UCSD-AML1 (cell line): Measurements from ENCODE around the gene NCOA3.
"Not testable (repeated sequence)": the region's sequence is repeated elsewhere in the genome, so short reads cannot be mapped to it uniquely, and the experiment has no call there.

Source experiments
- DNase-seq: peaks from one replicate; lab custom pipeline; 2025; ENCODE audit not compliant: unreplicated experiment; lab: John Stamatoyannopoulos, UW

NCOA3 gene

DNA sequence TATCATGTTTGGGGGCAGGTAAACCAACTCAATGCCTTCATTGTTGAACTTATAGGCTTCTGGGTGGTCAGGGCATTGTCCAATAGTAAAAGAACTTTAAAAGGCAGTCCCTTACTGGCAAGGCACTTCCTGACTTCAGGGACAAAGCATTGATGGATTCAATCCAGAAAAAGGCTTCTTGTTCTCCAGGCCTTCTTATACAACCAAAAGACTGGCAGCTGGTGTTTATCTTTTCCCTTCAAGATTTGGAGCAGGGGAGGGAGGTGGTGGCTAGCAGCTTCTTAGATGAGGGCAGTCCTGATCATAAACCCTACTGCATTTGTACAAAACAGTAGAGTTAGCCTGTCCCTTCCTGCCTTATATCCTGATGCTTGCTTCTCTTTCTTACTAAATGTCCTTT is 57.5 kb downstream of the NCOA3 start:
- no peak for DNase-seq

DNA sequence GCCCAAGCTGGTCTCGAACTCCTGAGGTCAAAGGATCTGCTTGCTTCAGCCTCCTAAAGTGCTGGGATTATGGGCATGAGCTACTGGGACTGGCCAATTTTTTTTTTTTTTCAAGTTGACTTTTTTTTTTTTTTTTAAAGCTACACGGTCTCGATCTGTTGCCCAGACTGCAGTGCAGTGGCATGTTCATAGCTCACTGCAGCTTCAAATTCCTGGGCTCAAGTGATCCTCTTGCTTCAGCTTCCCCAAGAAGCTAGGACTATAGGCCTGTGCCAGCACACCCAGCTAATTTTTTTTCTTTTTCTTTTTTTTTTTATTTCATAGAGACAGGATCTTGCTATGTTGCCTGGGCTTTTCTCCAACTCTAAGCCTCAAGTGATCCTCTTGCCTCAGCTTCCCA is 59.5 kb downstream of the NCOA3 start:
- DNase-seq = no peak

DNA sequence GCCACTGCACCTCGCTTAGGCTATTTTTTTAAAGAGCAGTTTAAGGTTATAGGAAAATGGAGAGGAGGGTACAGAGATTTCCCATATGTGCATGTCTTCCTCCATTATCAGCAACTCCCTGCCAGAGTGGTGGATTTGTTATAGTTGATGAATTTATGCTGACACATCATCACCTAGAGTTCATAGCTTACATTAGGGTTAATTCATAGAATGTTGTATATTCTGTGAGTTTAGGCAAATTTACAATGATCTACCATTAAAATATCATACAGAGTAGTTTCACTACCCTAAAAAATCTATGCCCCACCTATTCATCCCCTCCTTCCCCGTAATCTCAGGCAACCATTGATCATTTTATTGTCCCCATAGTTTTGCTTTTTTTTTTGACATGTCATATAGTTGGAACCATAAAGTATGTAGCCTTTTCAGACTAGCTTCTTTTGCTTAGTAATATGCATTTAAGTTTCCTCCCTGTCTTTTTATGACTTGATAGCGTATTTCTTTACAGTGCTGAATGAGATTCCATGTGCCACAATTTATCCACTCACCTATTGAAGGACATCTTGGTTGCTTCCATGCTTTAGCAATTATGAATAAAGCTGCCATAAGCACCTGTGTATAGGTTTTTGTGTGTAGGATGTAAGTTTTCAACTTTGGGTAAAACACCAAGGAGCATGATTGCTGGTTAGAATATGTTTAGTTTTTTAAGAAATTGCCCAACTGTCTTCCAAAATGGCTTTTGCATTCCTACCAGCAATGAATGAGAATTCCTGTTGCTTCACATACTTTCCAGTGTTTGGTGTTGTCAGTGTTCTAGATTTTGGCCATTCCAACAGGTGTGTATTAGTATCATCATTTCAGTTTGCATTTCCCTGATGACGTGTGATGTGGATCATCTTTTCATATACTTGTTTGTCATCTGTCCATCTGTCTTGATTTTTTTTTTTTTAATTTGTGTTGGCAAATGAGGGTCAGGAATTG is 60.2 kb downstream of the NCOA3 start:
- no peak for DNase-seq

DNA sequence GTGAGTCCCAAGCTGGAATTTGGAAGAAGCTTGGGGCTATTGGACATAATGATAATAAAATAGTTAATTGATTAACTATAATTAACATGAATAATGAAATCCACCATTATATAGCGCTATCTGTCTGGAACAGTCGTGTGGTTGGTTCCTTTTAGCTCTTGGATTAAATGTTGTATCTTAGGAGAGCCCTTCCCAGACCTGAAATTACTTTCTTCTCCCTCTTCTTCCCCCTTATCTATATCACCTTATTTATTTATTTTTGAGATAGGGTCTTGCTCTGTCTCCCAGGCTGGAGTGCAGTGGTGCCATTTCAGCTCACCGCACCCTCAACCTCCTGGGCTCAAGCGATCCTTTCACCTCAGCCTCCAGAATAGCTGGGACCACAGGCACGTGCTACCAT is 64.6 kb downstream of the NCOA3 start:
- DNase-seq = no peak

DNA sequence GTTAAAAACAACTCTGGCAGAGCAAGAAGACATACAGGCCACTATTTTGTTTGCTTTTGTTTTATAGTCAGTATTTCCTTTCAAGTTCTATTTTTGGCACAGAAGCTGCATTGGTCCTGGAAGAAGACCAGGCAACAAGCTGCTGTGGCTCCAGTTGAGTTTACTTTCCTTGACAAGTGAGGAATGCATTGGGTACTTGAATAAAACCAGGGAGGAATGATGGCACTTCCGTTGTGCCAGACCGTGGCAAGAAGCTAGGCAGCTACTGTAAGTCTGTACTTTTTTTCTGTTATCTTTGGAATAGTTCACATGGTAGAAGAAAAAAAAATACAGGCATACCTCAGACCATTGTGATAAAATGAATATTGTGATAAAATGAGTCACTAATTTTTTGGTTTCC is 66.3 kb downstream of the NCOA3 start:
- no peak for DNase-seq

DNA sequence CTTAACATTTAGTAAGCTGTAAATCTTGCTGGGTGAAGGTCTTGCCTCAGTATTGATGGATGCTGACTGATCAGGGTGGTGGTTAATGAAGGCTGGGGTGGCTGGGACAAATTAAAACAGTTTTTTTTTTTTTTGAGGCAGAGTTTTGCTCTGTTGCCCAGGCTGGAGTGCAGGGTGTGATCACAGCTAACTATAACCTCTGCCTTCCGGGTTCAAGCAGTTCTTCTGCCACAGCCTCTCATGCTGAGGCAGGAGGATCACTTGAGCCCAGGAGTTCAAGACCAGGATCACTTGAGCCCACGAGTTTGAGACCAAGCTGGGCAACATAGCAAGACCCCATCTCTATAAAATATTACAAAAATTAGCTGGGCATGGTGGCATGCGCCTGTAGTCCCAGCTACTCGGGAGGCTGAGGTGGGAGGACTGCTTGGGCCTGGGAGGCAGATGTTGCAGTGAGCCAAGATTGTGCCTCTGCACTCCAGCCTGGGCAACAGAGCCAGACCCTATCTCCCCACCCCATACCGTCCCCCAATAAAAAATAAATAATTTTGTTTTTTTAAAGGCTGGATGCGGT is 67.2 kb downstream of the NCOA3 start:
- DNase-seq = no peak

DNA sequence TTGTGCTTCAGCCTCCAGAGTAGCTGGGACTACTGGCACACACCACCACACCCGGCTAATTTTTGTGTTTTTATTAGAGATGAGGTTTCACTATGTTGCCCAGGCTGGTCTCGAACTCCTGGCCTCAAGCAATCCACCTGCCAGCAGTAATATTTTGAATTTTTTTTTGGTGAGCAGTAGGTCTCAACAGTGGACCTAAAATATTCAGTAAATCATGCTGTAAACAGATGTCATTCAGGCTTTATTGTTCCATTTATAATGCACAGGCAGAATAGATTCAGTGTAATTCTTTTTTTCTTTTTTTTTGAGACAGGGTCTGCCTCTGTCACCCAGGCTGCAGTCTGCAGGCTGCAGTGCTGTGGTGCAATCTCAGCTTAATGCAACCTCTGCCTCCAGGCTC is 69.7 kb downstream of the NCOA3 start:
- DNase-seq = no peak

DNA sequence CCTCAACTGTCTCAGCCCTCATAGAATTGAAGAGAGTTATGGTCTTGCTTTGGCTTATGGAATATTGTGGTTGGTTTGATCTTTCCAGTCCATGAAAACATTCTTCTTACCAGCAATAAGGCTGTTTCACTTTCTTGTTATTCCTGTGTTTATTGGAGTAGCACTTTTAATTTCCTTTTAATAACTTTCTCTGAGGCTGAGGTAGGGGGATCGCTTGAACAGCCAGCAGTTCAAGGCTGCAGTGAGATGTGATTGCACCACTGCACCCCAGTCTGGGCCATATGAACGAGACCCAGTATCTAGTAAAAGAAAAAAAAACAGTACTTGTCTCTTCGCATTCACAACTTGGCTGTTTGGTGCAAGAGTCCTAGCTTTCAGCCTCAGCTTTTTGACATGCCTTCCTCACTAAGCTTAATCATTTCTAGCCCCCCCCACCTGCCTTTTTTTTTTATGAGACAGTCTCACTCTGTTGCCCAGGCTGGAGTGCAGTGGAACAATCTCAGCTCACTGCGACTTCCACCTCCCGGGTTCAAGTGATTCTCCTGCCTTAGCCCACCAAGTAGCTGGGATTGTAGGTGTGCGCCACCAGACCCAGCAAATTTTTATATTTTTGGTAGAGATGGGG is 70.5 kb downstream of the NCOA3 start:
- no peak for DNase-seq

DNA sequence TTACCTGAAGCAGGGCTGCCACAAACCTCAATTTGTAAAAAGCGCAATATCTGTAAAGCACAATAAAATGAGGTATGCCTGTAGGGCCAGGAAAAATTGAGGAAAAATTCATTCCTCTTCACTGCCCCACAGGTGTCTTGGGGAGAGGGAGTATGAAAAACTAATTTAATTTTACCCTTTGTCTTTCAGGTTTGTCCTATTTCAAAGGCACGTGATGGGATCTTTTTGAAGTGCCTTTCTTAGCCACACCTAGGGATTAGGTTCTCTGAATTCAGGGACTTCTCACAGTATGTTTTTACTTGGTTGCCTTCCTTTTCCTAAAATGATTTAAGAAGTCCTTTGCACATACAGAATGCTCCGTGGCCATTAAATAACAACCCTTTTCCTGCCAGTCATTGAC is 71.9 kb downstream of the NCOA3 start:
- DNase-seq = no peak

DNA sequence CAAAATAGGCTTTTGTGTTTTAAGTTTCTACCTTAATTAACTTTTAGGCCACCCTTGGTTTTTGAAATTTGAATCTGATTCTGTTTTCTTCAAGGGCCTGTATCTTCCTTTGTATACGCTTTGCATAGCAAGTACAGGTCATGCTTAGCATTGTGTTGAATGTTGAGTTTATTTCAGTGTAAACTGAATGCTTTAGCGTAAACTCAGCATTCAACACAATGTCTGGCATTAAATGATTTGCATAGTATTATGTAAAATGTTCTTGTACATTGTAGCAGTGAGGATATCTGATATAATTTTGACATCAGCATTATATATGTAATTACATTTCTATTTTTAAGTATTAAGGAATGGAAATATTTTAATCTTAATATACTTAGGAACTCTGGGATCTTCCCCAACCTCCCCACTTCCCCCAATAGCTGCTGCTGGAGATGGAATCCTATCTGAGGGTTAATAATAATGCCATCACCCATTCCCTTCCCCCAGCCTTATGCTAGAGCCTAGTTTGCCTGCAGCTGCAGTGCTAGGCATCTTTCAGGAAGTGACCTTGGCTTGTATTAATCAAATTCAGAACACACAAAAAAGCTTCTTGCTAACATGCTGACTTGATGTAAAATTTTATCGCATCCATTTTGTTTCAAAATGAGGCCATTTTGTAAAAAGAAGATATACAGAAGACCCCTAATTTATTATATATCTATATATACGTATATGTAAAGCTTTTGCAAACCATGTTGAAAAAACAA is 73.1 kb downstream of the NCOA3 start:
- DNase-seq = no peak

DNA sequence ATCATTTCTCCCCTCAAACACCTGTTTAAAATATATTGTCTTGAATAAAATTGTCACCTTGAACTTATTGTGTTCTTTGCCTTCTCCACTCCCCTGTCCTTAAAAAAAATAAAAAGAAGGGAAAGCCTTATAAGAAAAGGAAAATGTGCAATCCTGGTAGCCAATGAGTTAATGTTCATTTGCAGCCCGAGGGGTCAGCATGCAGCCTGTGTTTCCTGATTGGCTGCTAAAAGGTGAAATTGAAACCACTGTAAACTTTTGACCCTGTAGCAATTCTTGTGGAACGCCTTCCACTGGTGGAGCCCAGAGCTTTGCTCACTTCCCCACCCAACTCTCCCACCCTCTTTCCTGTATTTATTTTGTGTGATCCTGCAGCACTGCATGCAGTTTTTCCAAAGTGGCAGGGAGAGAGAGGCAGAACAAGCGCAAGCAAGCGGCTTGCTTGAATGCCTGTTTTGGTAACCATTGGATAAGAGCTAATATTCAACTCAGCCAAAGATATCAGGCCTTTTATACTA is 74.9 kb downstream of the NCOA3 start:
- peak; percentile 50 for DNase-seq

DNA sequence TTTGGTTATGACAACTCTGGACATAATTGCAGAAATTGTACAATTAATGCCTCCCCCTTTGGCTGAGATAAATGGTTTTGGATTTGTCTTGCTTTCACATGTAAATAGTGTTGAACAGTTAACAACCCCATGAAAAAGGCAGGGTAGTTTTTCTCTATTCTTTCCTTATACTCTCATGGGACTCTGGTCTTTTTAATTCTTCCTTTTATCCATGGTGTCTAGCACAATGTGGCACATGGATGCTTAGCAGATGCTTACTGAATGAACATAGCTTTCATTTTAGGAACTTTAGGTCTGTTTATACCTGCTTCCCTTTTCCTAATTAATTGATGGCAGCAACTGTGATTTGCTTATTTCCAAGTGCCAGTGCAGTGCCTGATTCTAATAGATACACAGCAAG is 75.6 kb downstream of the NCOA3 start:
- DNase-seq = no peak

DNA sequence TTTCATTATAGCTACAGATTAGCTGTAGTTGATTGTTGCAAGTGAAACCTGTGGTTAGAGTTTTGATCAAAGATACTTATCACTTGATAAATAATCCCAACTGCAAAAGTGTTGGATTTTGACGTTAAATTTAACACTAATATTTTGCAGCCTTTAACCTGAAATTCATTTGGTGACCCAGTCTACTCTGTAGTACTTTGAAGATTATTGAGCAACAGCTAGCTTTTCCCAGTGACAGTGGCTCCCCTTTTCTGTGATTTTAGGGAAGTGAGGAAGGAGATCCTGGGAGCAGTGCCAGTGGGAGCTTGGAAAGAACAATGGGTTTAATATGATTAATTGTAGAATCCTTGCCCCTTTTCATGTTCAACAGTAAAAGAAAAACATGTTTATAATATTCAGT is 76.9 kb downstream of the NCOA3 start:
- no peak for DNase-seq

DNA sequence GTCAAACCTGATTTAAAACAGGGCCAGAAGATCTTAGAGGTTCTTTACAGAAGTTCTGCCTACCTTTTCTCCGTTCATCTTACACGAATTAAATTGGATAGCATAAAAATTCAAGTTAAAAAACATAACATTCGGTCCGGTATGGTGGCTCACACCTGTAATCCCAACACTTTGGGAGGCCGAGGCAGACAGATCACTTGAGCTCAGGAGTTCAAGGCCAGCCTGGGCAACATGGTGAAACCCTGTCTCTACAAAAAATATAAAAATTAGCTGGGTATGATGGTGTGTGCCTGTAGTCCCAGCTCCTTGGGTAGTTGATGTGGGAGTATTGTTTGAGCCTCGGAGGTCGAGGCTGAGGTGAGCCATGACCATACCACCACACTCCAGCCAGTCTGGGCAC is 79.0 kb downstream of the NCOA3 start:
- not testable (repeated sequence) for DNase-seq

DNA sequence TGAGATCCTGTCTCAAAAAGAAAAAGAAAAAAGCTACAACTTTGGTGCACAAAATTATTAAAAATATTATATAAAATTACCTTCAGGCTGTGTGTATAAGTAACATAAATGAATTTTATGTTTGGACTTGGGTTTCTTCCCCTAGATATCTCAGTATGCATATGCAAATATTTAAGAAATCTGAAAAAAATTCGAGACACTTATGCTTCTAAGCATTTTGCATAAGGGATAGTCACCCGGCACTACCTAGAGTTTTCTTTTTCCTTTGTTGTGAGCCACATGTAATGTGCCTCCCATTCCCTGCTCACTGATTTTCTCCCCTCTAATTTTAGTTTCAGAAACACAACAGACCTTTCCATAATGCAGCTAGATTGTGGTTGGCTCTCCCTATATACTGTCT is 79.4 kb downstream of the NCOA3 start:
- DNase-seq = no peak

DNA sequence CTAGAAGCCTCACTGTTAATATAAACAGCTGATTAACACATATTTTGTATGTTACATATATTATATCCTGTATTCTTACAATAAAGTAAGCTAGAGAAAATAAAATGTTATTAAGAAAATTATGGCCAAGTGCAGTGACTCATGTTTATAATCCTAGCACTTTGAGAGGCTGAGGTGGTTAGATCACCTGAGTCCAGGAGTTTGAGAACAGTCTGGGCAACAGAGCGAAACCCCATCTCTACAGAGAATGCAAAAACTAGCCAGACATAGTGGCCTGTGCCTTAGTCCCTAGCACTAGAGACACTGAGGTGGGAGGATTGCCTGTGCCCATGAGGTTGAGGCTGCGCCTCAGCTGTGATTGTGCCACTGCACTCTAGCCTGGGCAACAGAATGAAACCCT is 81.9 kb downstream of the NCOA3 start:
- DNase-seq = no peak

DNA sequence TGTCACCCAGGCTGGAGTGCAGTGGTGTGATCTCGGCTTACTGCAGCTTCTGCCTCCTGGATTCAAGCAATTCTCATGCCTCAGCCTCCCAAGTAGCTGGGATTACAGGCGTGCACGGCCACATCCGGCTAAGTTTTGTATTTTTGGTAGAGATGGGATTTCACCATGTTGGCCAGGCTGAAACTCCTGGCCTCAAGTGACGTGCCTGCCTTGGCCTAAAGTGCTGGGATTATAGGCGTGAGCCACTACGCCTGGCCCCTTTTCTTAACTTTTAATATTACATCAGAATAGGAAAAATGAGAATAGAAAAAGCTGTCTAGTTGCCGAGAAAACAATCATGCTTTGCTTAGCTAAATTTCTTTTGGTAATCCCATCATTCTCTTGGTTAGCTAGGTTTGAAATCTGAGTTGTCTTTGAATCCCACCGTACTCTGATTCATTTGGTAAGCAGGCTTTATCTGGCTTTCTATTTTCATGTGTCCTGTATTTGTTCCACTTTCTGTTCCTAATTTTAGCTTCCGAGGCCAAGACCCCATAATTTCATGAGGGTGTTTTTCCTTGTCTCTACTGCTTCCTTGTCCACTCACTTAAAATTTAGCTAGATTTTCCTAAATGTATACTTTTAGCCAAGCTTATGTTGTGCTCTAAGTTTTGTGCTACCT is 83.5 kb downstream of the NCOA3 start:
- DNase-seq = no peak

DNA sequence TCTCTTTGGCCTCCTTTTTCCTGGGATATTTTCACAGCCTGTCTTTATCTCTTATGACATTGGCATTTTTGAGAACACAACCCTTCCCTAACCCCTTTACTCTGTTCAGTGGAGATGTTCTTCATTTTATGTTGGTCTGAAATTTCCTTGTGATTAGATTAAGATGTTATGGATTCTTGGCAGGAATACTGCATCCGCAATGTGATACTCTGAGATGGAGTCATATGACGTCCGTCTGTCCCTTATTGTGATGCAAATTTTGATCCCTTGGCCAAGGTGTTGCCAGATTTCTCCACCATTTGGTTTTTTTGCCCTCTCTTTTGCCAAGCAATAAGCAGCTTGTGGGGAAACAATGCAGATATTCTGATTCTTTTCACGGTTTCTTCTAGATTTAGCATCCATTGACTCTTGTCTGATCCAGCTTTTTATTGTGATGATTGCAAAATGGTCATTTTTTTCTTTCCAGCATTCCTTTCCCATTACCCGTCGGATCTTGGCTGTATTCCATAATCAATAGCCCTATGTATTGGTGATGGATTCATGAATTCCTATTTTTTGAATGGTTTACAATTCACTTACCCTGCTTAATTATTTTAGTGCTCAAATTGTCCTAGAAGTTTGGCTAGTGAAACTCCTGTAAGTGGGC is 85.1 kb downstream of the NCOA3 start:
- no peak for DNase-seq

DNA sequence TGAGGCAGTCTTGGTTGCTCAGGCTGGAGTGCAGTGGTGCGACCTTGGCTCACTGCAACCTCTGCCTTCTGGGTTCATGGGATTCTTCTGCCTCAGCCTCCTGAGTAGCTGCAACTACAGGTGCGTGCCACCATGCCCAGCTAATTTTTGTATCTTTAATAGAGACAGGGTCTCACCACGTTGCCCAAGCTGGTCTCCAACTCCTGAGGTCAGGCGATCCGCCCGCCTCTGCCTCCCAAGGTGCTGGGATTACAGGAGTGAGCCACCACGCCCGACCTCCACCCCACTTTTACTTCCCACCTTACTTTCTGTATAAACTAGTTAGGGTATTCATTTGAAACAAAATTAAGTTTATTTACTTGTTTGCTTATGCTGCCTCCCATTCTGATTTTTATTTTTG is 86.5 kb downstream of the NCOA3 start:
- no peak for DNase-seq

DNA sequence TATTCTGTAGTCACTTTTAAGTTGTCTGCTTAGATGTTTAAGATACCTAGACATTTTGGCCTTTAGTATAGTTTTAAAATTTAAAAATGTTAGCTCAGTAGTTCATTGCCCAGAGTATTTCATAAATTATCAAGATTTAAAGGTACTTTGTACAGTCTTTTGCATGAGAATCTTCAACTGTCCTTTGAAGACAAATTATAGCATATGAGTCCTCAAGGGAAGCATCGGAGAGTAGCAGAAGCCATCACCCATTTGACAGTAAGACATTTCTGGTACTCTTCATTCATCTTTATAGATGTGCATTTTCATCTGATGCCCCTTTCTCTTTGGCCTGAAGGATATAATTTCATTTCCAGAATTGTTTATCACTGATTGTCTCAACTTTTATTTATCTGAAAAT is 89.5 kb downstream of the NCOA3 start:
- no peak for DNase-seq
